ENCODE measurements around the gene ASMTL.

ASMTL gene

GRCh38 chrX:1397001-1397400 lies 55.7 kb downstream of the ASMTL start:
- H3K27me3 ChIP-seq (replicated peaks; ENCODE audit: control insufficient read depth, insufficient read depth, low read length): no peaks in the 10 kb centered on the region
- no peak overlapping the region for H3K4me3 ChIP-seq (ENCODE audit: low read length)
- H3K9ac ChIP-seq (ENCODE audit: low read length): no peak overlapping the region
- no peak for DNase-seq (ENCODE audit: low read depth)
- H3K9me3 ChIP-seq (ENCODE audit: control insufficient read depth, low read length): no peaks in the 10 kb centered on the region
- peaks cover 20% of the 10 kb centered on the region for H3K4me1 ChIP-seq (ENCODE audit: control insufficient read depth, insufficient read depth, low read length)
- peaks cover 12% of the 10 kb centered on the region for H3K36me3 ChIP-seq (ENCODE audit: control insufficient read depth, insufficient read depth, low read length, severe bottlenecking)

GRCh38 chrX:1395646-1396216 lies 57.0 kb downstream of the ASMTL start:
- H3K9me3 ChIP-seq (ENCODE audit: control insufficient read depth, low read length): no peaks in the 10 kb centered on the region
- peak overlapping the region; percentile 94 for H3K9ac ChIP-seq (ENCODE audit: low read length)
- peak overlapping the region; percentile 89 for H3K4me3 ChIP-seq (ENCODE audit: low read length)
- peaks cover 14% of the 10 kb centered on the region for H3K36me3 ChIP-seq (ENCODE audit: control insufficient read depth, insufficient read depth, low read length, severe bottlenecking)
- H3K4me1 ChIP-seq (ENCODE audit: control insufficient read depth, insufficient read depth, low read length): peaks cover 22% of the 10 kb centered on the region
- DNase-seq (ENCODE audit: low read depth): no peak
- no peaks in the 10 kb centered on the region for H3K27me3 ChIP-seq (replicated peaks; ENCODE audit: control insufficient read depth, insufficient read depth, low read length)

DNA sequence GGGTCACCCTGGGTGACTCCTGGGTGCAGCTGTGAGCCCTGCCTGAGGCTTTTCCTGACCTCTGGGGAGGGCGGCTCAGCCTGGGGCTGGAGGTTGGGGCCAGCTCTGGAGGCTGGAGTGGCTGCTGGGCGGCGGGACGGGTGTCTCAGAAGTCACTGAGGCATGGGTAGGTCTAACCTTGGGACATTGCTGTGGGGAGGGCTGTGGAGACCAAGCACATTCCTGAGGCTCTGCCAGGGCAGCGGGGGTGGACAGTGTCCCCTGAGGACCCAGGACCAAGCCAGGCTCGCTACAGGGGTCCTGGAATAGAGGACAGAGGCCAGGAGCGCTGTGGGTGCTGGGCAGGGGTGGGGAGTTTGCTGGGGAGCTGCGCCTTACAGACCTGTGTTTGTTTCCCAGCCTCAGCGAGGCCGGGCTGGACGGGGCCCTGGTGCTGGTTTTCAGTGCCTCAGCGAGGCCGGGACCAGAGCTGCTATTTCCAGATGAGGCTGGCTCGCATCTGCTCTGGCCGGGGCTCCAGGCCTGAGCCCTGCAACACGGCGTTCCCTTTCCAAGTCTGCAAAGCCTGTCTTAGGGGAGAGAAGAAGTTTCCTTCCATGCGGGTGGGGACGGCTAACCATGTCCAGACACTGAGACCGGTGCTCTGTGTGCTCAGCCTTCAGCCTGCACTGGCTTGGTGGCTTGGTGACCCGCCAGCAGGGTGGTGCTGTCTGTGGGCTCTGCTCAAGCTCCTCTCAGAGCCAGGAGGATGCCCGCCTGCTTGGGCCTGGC lies 57.8 kb downstream of the ASMTL start:
- Histone ChIP-seq H3K4me1 (ENCODE audit: control insufficient read depth, insufficient read depth, low read length) (peaks cover 31% of the 10 kb centered on the region), H3K36me3 (ENCODE audit: control insufficient read depth, insufficient read depth, low read length, severe bottlenecking) (peaks cover 17% of the 10 kb centered on the region), H3K27me3 (replicated peaks; ENCODE audit: control insufficient read depth, insufficient read depth, low read length) (no peaks in the 10 kb centered on the region), H3K4me3 (ENCODE audit: low read length) (peak overlapping the region; percentile 89), H3K9ac (ENCODE audit: low read length) (peak overlapping the region; percentile 94), H3K9me3 (ENCODE audit: control insufficient read depth, low read length) (no peaks in the 10 kb centered on the region)
- DNase-seq (ENCODE audit: low read depth): no peak

DNA sequence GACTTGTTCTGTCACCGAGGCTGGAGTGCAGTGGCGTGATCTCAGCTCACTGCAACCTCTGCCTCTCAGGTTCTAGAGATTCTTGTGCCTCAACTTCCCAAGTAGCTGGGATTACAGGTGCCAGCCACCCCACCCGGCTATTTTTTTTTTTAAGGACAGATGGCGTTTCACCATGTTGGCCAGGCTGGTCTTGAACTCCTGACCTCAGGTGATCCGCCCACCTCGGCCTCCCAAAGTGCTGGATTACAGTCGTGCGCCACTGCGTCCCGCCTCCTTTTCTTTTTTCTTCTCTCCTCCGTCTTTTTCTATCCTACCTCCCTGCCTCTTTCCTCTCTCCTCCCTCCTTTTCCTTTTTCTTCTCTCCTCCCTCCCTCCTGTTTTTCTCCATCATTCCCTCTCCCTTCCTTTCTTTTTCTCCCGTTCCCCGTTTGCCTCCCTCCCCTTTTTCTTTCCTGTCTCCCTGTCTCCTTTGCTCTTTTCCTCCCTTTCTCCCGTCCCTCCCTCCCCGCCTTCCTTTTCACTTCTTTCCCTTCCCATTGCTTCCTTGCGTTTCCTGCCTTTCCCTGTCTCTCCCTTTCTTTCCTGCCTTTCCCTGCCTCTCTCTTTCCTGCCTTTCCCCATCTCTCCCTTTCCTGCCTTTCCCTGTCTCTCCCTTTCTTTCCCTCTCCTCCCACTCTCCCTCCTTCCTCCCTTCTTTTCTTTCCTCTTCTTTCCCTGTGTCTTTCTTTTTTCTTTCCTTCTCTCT lies 58.7 kb downstream of the ASMTL start:
- Histone ChIP-seq H3K27me3 (replicated peaks; ENCODE audit: control insufficient read depth, insufficient read depth, low read length) (no peaks in the 10 kb centered on the region), H3K9me3 (ENCODE audit: control insufficient read depth, low read length) (no peaks in the 10 kb centered on the region), H3K4me1 (ENCODE audit: control insufficient read depth, insufficient read depth, low read length) (peaks cover 39% of the 10 kb centered on the region), H3K4me3 (ENCODE audit: low read length) (peak overlapping the region; percentile 89), H3K36me3 (ENCODE audit: control insufficient read depth, insufficient read depth, low read length, severe bottlenecking) (peaks cover 24% of the 10 kb centered on the region), H3K9ac (ENCODE audit: low read length) (peak overlapping the region; percentile 94)
- no peak for DNase-seq (ENCODE audit: low read depth)

DNA sequence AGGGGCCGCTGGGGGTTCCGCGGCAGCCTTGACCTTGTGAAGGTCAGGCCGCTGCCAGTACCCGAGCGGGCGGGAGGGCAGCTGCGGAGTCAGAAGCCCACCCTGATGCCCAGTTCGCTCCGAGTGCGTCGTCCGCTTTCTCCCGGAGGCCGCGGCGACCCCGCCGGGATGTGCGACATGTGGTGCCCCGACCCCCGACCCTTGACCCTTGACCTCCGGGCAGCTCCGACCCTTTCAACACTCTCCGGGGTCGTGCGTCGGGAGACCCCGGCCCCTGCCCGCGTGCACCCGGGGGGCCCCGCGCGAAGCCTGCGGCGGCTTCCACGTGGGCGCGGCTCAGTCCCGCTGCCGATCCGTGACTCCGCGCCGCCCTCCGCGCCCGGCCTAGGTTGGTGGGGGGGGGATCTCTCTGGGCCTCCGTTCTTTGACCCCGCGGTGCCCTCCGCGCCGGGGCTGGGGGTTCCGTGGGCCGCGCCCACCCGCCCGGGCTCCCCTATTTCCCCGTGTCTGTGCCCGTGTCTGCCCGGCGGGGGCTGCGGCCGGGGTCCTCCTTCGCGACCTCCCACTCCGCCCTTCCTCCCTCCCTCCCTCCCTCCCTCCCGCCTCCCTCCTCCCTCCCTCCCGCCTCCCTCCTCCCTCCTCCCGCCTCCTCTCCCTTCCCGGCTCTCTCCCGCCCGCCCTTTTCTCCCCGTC lies 60.2 kb downstream of the ASMTL start:
- Histone ChIP-seq H3K27me3 (replicated peaks; ENCODE audit: control insufficient read depth, insufficient read depth, low read length) (no peaks in the 10 kb centered on the region), H3K36me3 (ENCODE audit: control insufficient read depth, insufficient read depth, low read length, severe bottlenecking) (peaks cover 36% of the 10 kb centered on the region), H3K4me1 (ENCODE audit: control insufficient read depth, insufficient read depth, low read length) (peaks cover 49% of the 10 kb centered on the region), H3K9ac (ENCODE audit: low read length) (peak overlapping the region; percentile 100), H3K4me3 (ENCODE audit: low read length) (peak overlapping the region; percentile 100), H3K9me3 (ENCODE audit: control insufficient read depth, low read length) (no peaks in the 10 kb centered on the region)
- DNase-seq (ENCODE audit: low read depth): peak; percentile 83

DNA sequence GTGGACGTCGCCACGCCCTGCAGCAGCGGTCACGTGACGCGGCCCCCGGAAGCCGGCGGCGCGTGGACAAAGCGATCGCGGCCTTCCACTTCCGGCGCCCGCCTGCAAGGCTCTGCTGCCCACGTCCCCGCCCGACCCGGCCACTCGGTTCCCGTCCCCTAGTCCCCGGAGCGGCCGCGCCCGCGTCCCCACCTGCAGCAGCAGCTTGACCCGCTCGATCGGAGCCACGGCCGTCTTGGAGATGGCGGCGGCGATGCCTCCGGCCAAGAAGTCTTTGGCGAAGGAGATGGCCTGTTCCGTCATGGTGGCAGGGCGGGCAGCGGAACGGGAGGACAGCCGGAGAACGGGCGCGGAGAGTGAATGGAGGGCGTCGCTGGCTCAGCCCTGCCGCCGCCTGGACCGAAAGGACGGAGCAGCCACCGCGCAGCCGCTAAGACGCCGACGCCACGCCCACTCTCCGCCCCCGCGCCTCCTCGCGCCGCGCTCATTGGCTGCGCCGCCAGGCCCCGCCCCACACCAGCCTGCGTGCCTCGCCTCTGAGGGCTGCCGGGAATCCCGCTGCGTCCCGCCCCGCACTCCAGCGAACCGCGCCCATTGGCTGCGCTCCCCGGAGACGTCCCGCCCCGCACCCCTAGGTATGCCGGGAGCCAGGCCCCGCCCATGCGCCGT lies 60.9 kb downstream of the ASMTL start, which contains the start of gene SLC25A6:
Gene SLC25A6 (minus strand): TSS at position 407 of the 669 bp plus-strand sequence. CDS start 104 bp downstream, at position 303.
- Histone ChIP-seq H3K9me3 (ENCODE audit: control insufficient read depth, low read length) (no peaks in the 10 kb centered on the region), H3K9ac (ENCODE audit: low read length) (peak within 1 kb of the TSS; percentile 100), H3K36me3 (ENCODE audit: control insufficient read depth, insufficient read depth, low read length, severe bottlenecking) (peaks cover 43% of the 10 kb centered on the region), H3K27me3 (replicated peaks; ENCODE audit: control insufficient read depth, insufficient read depth, low read length) (no peaks in the 10 kb centered on the region), H3K4me3 (ENCODE audit: low read length) (peak within 1 kb of the TSS; percentile 100), H3K4me1 (ENCODE audit: control insufficient read depth, insufficient read depth, low read length) (peaks cover 49% of the 10 kb centered on the region)
- peak; percentile 99 for DNase-seq (ENCODE audit: low read depth)

DNA sequence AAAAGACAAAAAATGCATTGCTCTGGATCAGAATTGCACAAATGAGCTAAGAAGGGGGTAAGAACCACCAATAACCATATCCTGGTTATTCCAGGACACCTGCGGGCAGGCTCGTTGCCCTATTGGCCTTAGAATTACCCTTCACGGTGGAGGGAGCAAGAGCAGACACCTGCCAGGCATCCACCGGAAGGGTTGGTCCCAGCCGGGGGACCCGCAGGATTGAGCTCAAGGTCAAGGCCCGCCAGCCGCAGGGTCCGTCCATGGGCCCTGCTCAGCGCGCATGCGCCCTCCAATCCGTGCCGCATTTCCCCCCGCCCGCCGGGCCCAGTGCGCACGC lies 61.4 kb downstream of the ASMTL start:
- peak overlapping the region; percentile 100 for H3K4me3 ChIP-seq (ENCODE audit: low read length)
- H3K4me1 ChIP-seq (ENCODE audit: control insufficient read depth, insufficient read depth, low read length): peaks cover 49% of the 10 kb centered on the region
- H3K9ac ChIP-seq (ENCODE audit: low read length): peak overlapping the region; percentile 100
- H3K27me3 ChIP-seq (replicated peaks; ENCODE audit: control insufficient read depth, insufficient read depth, low read length): no peaks in the 10 kb centered on the region
- peaks cover 48% of the 10 kb centered on the region for H3K36me3 ChIP-seq (ENCODE audit: control insufficient read depth, insufficient read depth, low read length, severe bottlenecking)
- DNase-seq (ENCODE audit: low read depth): no peak
- no peaks in the 10 kb centered on the region for H3K9me3 ChIP-seq (ENCODE audit: control insufficient read depth, low read length)

DNA sequence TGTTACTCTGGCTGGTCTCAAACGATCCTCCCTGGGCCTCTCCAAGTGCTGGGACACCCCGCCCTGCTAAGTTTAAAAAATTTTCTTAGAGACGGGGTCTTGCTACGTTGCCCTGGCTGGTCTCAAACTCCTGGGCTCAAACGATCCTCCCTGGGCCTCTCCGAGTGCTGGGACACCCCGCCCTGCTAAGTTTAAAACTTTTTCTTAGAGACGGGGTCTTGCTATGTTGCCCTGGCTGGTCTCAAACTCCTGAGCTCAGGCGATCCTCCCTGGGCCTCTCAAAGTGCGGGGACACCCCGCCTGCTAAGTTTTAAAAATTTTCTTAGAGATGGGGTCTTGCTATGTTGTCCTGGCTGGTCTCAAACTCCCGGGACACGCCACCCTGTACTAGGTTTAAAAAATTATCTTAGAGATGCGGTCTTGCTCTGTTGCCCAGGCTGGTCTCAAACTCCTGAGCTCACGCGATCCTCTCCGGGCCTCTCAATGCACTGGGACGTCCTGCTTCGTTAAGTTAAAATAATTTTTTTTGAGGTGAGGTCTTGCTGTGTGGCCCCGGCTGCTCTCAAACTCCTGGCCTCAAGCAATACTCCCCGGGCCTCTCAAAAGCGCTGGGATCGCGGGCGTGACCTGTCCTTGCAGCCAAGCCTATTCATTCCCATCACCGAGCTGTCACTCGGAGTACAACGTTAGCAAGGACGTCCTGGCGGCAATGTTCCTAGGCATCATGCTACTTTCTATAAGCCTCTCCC lies 61.9 kb downstream of the ASMTL start:
- Histone ChIP-seq H3K4me3 (ENCODE audit: low read length) (peak overlapping the region; percentile 100), H3K9ac (ENCODE audit: low read length) (peak overlapping the region; percentile 100), H3K36me3 (ENCODE audit: control insufficient read depth, insufficient read depth, low read length, severe bottlenecking) (peaks cover 53% of the 10 kb centered on the region), H3K27me3 (replicated peaks; ENCODE audit: control insufficient read depth, insufficient read depth, low read length) (no peaks in the 10 kb centered on the region), H3K4me1 (ENCODE audit: control insufficient read depth, insufficient read depth, low read length) (peaks cover 49% of the 10 kb centered on the region), H3K9me3 (ENCODE audit: control insufficient read depth, low read length) (no peaks in the 10 kb centered on the region)
- no peak for DNase-seq (ENCODE audit: low read depth)

- DNase-seq (ENCODE audit: low read depth): no peak
- Histone ChIP-seq H3K9ac (ENCODE audit: low read length) (peak overlapping the region; percentile 100), H3K36me3 (ENCODE audit: control insufficient read depth, insufficient read depth, low read length, severe bottlenecking) (peaks cover 62% of the 10 kb centered on the region), H3K4me1 (ENCODE audit: control insufficient read depth, insufficient read depth, low read length) (peaks cover 47% of the 10 kb centered on the region), H3K9me3 (ENCODE audit: control insufficient read depth, low read length) (no peaks in the 10 kb centered on the region), H3K27me3 (replicated peaks; ENCODE audit: control insufficient read depth, insufficient read depth, low read length) (no peaks in the 10 kb centered on the region), H3K4me3 (ENCODE audit: low read length) (peak overlapping the region; percentile 100)
Measured at GRCh38 chrX:1389993-1390285, 62.8 kb downstream of the ASMTL start.

DNA sequence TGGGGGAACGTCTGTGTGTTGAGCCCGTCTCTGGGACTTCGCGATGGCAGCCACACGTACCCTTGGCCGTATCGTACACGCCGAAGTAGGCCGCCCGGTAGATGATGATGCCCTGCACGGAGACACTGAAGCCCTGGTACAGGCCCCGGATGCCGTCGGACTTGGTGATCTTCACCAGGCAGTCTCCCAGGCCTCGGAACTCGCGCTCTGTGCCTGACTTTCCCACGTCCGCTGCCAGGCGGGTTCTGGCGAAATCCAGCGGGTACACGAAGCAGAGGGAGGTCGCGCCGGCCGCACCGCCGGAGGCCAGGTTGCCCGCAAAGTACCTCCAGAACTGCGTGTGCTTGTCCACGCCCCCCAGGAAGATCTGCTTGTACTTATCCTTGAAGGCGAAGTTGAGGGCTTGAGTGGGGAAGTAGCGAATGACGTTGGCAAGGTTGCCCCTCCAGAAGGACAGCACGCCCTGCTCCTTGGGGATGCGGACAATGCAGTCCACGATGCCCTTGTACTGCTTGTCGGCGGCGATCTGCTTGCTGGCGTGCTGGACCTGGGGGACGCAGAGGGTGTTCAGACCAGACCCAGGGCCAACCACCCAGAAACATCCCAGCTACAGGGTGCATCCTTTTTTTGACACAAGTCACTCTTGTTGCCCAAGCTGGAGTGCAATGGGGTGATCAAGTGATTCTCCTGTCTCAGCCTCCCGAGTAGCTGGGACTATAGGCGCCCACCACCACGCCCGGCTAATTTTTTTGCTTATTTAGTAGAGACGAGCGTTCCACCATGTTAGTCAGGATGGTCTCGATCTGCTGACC lies 63.3 kb downstream of the ASMTL start:
- Histone ChIP-seq H3K4me3 (ENCODE audit: low read length) (peak overlapping the region; percentile 100), H3K4me1 (ENCODE audit: control insufficient read depth, insufficient read depth, low read length) (peaks cover 42% of the 10 kb centered on the region), H3K9ac (ENCODE audit: low read length) (peak overlapping the region; percentile 100), H3K27me3 (replicated peaks; ENCODE audit: control insufficient read depth, insufficient read depth, low read length) (no peaks in the 10 kb centered on the region), H3K36me3 (ENCODE audit: control insufficient read depth, insufficient read depth, low read length, severe bottlenecking) (peaks cover 67% of the 10 kb centered on the region), H3K9me3 (ENCODE audit: control insufficient read depth, low read length) (no peaks in the 10 kb centered on the region)
- DNase-seq (ENCODE audit: low read depth): no peak
